Skeletal muscle tissue (tissue), 4 donors: ENCODE measurements around the gene TRIO. TPM values are rescaled to one million over a fixed set of nuclear protein-coding genes. Genes with fewer than 3 reads are reported as not detected.

Source experiments
- H3K27ac ChIP-seq: one replicate; pipeline ENCODE4 v1.7.0; 2013; ENCODE audit warnings: mild to moderate bottlenecking, low read depth, low read length, inconsistent platforms
- H3K27me3 ChIP-seq, 3 donors: one replicate each; pipeline ENCODE4 v1.7.0; 2013; ENCODE audit warnings: low read length in 3 of 3; ENCODE audit not compliant: control insufficient read depth in 3 of 3, insufficient read depth in 3 of 3
- H3K36me3 ChIP-seq, 3 donors: one replicate each; pipeline ENCODE4 v1.7.0; 2013; ENCODE audit warnings: low read length in 3 of 3; ENCODE audit not compliant: control insufficient read depth in 3 of 3, insufficient read depth in 3 of 3
- H3K4me1 ChIP-seq, 3 donors: one replicate each; pipeline ENCODE4 v1.7.0; 2013; ENCODE audit warnings: low read length in 3 of 3, mild to moderate bottlenecking in 3 of 3; ENCODE audit not compliant: control insufficient read depth in 3 of 3, insufficient read depth in 3 of 3
- H3K4me3 ChIP-seq, 3 donors: one replicate each; pipeline ENCODE4 v1.7.0; 2013; ENCODE audit warnings: low read length in 3 of 3
- H3K9ac ChIP-seq, 3 donors: one replicate each; pipeline ENCODE4 v1.7.0; 2013; ENCODE audit warnings: low read length in 3 of 3, mild to moderate bottlenecking in 3 of 3, moderate library complexity in 2 of 3, low read depth in 1 of 3
- H3K9me3 ChIP-seq, 3 donors: one replicate each; pipeline ENCODE4 v1.7.0; 2013; ENCODE audit warnings: low read length in 3 of 3; ENCODE audit not compliant: control insufficient read depth in 3 of 3
- total RNA-seq: library from RNA; depleted of rRNA; stranded (reverse); fragments of >200 nt; gene quantifications from one replicate; pipeline ENCODE4 v1.2.3, GENCODE V29; 2014
- donor health status: Osteomylitis.

The TRIO gene
- total RNA-seq, 1 donor from 2014 or later = 200 TPM

DNA sequence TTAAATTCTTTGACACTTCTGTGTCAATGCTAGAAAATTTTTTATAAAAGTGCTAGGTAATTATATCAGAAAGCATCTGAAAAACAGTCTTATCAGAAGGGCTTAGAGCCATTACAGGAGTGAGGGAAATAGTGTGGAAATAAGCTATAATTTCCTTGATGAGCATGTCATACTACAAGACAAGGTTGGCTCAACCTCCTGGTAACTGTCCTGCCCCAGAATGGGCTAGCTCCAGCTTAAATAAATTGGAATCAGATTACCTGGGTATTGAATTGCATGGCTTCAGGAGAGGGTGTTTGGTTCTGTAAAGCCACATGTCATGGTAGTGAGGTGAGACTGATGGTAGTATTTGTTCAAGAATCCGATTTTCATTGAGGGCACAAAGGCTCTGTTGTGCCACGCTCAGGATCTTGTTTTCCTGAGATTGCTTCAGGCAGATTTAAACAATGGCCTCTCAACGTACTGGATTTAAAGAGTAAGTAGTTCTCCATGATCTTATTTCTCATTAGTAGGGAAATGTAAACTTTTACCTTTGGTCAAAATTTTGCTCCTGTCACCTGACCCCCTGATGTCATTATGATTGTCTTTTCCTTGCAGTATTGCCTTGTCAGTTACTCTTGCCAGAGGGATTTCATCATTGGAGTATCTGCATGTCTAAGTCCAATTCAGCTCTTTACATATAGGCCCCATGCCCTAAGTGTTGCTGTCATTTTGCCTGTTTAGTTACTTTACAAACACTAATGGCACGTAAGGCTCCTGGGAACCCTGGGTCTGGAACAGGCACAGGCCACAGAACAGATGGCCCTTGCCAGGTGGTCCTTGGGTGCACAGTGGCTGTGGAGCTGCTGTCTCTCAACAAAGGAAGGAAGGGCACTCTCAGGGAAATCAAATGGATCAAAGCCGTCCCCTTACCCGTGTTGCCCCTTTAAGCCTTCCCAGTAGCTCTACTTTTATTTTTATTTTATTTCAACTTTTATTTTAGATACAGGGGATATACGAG is 21.3 kb downstream of the TRIO start:
- Histone ChIP-seq H3K36me3 (no peaks in the 10 kb centered on the region), H3K4me3 (no peak overlapping the region), H3K9me3 (no peaks in the 10 kb centered on the region), H3K27me3 (no peaks in the 10 kb centered on the region), H3K9ac (no peak overlapping the region), H3K27ac (no peak overlapping the region), H3K4me1 (peaks cover 29 to 63% (median 34%) of the 10 kb centered on the region in 3 donors)

- H3K36me3 ChIP-seq = no peaks in the 10 kb centered on the region
- no peaks in the 10 kb centered on the region for H3K9me3 ChIP-seq
- no peak overlapping the region for H3K27ac ChIP-seq
- no peak overlapping the region for H3K4me3 ChIP-seq
- peaks cover 24 to 56% (median 29%) of the 10 kb centered on the region in 3 donors for H3K4me1 ChIP-seq
- no peaks in the 10 kb centered on the region for H3K27me3 ChIP-seq
- H3K9ac ChIP-seq = no peak overlapping the region
These were observed 22.4 kb downstream of the TRIO start for GRCh38 chr5:14165375-14166106.

DNA sequence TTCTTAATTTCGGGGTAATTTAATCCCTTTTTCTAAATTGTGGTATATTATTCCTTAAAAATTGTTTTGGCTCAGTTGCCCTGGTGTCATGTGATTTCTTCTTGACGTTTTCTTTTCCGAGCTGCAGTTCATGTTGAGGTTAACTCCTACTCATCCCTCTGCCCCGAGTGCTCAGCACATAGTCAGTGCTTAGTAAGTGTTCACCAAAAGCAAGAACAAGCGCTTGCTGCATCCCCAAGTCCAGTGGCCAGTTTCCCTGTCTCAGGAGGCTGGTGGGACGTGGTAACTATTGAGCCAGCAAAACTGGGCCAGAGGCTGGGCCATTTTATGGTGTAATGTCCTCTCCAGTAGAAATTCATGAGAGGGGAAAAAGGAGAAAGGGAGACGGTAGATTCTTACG is 23.3 kb downstream of the TRIO start:
- Histone ChIP-seq H3K4me1 (peaks cover 20 to 48% (median 25%) of the 10 kb centered on the region in 3 donors), H3K9me3 (no peaks in the 10 kb centered on the region), H3K27ac (no peak overlapping the region), H3K4me3 (no peak overlapping the region), H3K27me3 (no peaks in the 10 kb centered on the region), H3K9ac (no peak overlapping the region), H3K36me3 (no peaks in the 10 kb centered on the region)

DNA sequence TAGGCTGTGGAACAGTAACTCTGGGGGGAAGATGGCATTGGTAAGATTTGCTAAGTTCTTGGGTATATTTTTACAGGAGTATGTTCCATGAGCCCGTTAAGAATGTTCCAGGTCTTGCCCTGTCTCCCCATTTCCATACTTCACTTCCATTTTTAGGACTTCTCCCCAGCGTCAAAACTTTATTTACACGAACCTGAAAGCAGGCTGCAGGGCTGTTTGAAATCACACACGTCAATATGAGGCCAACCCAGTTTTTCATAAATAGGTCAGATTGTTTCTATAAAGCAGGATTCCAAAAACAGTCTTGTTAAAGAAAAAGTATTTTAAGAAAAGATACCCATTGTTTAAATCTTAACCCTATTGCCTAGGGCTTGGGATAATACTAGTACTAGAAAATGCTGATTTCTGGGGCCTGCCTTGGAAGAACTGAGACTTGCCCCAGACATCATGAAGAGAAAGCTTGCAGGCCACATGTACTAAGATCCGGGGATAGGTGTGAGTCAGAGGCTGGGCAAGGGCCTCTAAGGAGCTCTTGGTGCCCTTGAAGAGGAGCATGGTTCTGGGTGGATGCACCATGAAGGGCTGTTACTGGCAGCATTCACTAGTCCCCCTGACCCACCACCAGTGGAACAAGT is 24.2 kb downstream of the TRIO start:
- no peaks in the 10 kb centered on the region for H3K36me3 ChIP-seq
- no peaks in the 10 kb centered on the region for H3K9me3 ChIP-seq
- no peak overlapping the region for H3K27ac ChIP-seq
- H3K4me1 ChIP-seq = peaks cover 21 to 47% (median 24%) of the 10 kb centered on the region in 3 donors
- H3K27me3 ChIP-seq = no peaks in the 10 kb centered on the region
- no peak overlapping the region for H3K9ac ChIP-seq
- no peak overlapping the region for H3K4me3 ChIP-seq

- H3K4me1 ChIP-seq = peaks cover 23 to 54% (median 26%) of the 10 kb centered on the region in 3 donors
- no peaks in the 10 kb centered on the region for H3K27me3 ChIP-seq
- H3K9me3 ChIP-seq = no peaks in the 10 kb centered on the region
- H3K36me3 ChIP-seq = no peaks in the 10 kb centered on the region
- H3K27ac ChIP-seq = no peak overlapping the region
- no peak overlapping the region for H3K9ac ChIP-seq
- no peak overlapping the region for H3K4me3 ChIP-seq
These were observed 25.1 kb downstream of the TRIO start for GRCh38 chr5:14168144-14168792.

DNA sequence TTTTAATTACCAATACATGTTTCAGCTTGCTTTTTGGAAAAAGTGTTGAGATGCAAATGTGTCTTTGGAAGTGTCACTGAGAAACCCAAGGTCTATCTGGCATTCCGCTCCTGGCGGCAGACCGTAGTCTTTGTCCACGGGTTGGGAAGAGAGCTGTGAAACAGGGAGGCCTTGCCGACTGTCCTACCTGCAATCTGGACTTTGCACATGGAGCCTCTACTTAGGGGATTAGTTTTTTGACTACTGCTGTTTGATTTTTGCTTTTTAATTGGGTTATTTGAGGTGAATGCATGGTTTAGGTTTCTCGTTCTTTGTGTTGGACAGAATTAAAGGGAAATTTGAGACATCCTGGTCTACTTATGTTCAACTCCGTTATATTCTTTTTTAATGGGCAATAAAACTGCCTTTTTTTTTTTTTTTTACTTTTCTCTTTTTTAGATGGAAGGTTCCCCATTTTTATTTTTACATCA is 25.7 kb downstream of the TRIO start:
- Histone ChIP-seq H3K4me1 (peaks cover 28 to 59% (median 29%) of the 10 kb centered on the region in 3 donors), H3K36me3 (no peaks in the 10 kb centered on the region), H3K9ac (no peak overlapping the region), H3K27ac (no peak overlapping the region), H3K9me3 (no peaks in the 10 kb centered on the region), H3K27me3 (no peaks in the 10 kb centered on the region), H3K4me3 (no peak overlapping the region)

DNA sequence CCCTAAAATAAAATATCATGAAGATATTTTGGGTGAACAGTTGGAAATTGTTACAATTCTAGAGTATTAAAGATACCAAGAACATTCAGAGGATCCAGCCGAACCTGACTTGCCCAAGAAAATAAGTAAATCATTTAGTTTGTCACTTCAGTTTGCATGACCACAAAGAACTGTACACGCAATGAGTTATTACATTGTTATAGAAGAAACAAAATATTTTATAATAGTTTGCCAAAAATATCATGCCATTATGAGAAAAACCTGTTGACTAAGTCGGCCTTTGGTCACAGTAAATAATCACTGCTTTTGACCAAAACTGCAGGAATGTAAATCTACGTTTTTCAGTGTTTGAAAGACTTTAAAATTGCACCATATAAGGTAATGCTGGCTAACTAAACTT is 27.9 kb downstream of the TRIO start:
- no peak overlapping the region for H3K27ac ChIP-seq
- no peaks in the 10 kb centered on the region for H3K27me3 ChIP-seq
- no peak overlapping the region for H3K4me3 ChIP-seq
- peaks cover 33 to 52% (median 34%) of the 10 kb centered on the region in 3 donors for H3K4me1 ChIP-seq
- H3K9me3 ChIP-seq = no peaks in the 10 kb centered on the region
- no peaks in the 10 kb centered on the region for H3K36me3 ChIP-seq
- no peak overlapping the region for H3K9ac ChIP-seq

- Histone ChIP-seq H3K9ac (no peak overlapping the region), H3K9me3 (no peaks in the 10 kb centered on the region), H3K4me3 (no peak overlapping the region), H3K36me3 (no peaks in the 10 kb centered on the region), H3K27me3 (no peaks in the 10 kb centered on the region), H3K27ac (no peak overlapping the region), H3K4me1 (peaks cover 33 to 47% (median 34%) of the 10 kb centered on the region in 3 donors)
These were observed 28.5 kb downstream of the TRIO start for GRCh38 chr5:14171621-14172020.

- Histone ChIP-seq H3K27ac (no peak overlapping the region), H3K9me3 (no peaks in the 10 kb centered on the region)
These were observed 29.1 kb downstream of the TRIO start for GRCh38 chr5:14172149-14172795.

More at GRCh38 chr5:14172149-14172795, 29.1 kb downstream of the TRIO start:
- Histone ChIP-seq H3K27me3 (no peaks in the 10 kb centered on the region), H3K36me3 (no peaks in the 10 kb centered on the region), H3K9ac (no peak overlapping the region), H3K4me1 (peaks cover 31 to 41% (median 34%) of the 10 kb centered on the region in 3 donors), H3K4me3 (no peak overlapping the region)
